DND-41 (cell line): ENCODE results near the gene MAST4.

Experiments
- EZH2 ChIP-seq: IDR thresholded peaks from 3 replicates; pipeline ENCODE4 v1.6.1; 2012; ENCODE audit warnings: borderline replicate concordance, low read depth, mild to moderate bottlenecking, moderate library complexity, low read length, inconsistent platforms; ENCODE audit not compliant: severe bottlenecking
- TF ChIP-seq, protein P1 (sequence below): IDR thresholded peaks from 2 replicates; pipeline ENCODE4 v1.5.1; 2012; ENCODE audit warnings: borderline replicate concordance, low read length, moderate library complexity, mild to moderate bottlenecking; ENCODE audit not compliant: poor library complexity, severe bottlenecking; ENCODE audit errors: extremely low read depth

DNA sequence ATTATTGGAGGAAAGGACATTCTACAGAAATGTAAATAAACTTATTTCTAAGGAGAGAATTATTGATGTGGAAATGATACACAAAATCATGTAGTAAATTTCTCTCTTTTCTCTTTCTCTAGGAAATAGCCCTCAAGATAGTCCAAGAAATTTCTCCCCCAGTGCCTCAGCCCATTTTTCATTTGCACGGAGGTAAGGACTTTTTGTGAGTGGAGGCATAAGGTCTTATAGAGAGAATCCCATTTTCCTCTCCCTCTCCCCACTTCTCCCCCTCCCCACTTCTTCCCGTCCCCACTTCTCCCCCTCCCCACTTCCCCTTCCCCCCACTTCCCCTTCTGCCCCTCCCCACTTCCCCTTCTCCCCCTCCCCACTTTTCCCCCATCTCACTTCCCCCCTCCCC is 493.8 kb downstream of the MAST4 start:
- TF ChIP-seq, protein P1, sequence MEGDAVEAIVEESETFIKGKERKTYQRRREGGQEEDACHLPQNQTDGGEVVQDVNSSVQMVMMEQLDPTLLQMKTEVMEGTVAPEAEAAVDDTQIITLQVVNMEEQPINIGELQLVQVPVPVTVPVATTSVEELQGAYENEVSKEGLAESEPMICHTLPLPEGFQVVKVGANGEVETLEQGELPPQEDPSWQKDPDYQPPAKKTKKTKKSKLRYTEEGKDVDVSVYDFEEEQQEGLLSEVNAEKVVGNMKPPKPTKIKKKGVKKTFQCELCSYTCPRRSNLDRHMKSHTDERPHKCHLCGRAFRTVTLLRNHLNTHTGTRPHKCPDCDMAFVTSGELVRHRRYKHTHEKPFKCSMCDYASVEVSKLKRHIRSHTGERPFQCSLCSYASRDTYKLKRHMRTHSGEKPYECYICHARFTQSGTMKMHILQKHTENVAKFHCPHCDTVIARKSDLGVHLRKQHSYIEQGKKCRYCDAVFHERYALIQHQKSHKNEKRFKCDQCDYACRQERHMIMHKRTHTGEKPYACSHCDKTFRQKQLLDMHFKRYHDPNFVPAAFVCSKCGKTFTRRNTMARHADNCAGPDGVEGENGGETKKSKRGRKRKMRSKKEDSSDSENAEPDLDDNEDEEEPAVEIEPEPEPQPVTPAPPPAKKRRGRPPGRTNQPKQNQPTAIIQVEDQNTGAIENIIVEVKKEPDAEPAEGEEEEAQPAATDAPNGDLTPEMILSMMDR: no peak
- TF ChIP-seq EZH2: no peak
